HG02973 (cell line): ENCODE results near the gene ELP6.
"Not testable (repeated sequence)": the region's sequence is repeated elsewhere in the genome, so short reads cannot be mapped to it uniquely, and the experiment has no call there.

Experiments used
- ATAC-seq: cut with Tn5 transposase; IDR thresholded peaks from one replicate; pipeline ENCODE4 v1.9.1; 2021; ENCODE audit warnings: moderate library complexity; ENCODE audit not compliant: unreplicated experiment

The ELP6 gene

GRCh38 chr3:47469616-47470015 is 43.9 kb downstream of the ELP6 start:
- no peak for ATAC-seq

DNA sequence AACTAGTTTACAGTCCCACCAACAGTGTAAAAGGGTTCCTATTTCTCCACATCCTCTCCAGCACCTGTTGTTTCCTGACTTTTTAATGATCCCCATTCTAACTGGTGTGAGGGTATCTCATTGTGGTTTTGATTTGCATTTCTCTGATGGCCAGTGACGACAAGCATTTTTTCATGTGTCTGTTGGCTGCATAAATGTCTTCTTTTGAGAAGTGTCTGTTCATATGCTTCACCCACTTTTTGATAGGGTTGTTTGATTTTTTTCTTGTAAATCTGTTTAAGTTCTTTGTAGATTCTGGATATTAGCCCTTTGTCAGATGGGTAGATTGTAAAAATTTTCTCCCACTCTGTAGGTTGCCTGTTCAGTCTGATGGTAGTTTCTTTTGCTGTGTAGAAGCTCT is 45.2 kb downstream of the ELP6 start:
- ATAC-seq, result not testable (repeated sequence)

DNA sequence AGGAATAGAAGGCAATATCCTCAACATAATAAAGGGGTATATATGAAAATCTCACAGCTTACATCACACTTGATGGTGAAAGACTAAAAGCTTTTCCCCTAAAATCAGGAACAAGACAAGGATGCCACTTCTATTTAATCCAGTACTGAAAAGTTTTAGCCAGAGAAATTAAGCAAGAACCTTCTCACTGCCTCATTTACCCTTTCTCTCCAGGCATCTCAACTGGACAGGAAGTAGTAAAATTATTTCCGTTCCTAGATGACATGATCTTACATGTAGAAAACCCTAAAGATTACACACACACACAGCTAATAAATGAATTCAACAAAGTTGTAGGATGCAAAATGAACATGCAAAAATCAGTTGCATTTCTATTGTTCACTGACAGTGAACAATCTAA is 48.9 kb downstream of the ELP6 start:
- no peak for ATAC-seq

DNA sequence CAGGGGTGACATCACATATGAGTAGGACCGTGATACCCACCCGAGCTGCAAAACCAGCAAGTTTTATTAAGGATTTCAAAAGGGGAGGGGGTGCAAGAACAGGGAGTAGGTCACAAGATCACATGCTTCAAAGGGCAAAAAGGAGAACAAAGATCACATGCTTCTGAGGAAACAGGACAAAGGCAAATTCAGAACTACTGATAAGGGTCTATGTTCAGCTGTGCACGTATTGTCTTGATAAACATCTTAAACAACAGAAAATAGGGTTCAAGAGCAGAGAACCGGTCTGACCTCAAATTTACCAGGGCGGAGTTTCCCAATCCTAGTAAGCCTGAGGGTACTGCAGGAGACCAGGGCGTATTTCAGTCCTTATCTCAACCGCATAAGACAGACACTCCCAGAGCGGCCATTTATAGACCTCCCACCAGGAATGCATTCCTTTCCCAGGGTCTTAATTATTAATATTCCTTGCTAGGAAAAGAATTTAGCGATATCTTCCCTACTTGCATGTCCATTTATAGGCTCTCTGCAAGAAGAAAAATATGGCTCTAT is 53.9 kb downstream of the ELP6 start:
- not testable (repeated sequence) for ATAC-seq

DNA sequence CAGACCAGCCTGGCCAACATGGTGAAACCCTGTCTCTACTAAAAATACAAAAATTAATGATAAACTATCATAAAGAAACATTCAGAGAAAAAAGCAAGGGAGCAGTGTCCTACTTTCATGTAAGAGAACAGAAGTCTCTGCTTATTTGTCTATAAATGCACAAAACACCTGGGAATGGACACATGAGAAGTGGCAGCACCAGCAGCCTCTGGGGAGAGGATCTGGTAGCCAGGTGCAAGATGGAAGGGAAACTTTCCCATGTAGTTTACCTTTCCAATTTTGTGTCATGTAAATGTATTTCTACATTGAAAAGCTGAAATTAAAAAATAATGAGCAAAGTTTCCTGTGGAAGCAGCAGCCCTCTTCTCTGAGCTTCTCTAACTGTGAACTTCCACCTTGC is 56.5 kb downstream of the ELP6 start:
- no peak for ATAC-seq

DNA sequence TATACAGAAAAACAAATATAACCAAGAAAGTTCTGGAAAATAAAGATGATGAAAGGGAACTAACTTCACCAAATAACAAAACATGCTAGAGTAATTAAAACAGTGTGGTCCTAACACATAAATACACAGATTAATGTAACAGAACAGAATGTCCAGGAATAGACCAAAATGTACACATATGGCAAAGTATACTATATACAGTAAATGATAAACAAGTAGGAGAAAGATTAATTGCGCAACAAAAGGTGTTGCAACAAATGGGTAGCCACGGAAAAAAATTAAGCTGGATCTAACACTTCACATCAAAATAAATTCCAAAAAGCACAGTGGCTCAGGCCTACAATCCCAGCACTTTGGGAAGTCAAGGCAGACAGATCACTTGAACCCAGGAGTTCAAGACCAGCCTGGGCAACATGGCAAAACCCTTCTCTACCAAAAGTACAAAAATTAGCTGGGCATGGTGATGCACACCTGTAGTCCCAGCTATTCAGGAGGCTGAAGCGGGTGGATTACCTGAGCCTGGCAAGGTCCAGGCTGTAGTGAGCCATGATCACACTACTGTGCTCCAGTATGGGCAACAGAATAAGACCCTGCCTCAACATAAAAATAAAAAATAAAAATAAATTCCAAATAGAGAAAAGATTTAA is 57.6 kb downstream of the ELP6 start:
- ATAC-seq, result no peak

- no peak for ATAC-seq
These were observed 60.9 kb downstream of the ELP6 start for GRCh38 chr3:47452453-47453215.
